Neural cell (in vitro differentiated cells): Measurements from ENCODE around the gene LRRC55. TPM values are rescaled to one million over a fixed set of nuclear protein-coding genes. Genes with fewer than 3 reads are reported as not detected.

Experiments
- H2AFZ ChIP-seq: fragments of 200-600, 300-800 bp; sonication (generic), shearing (Covaris generic); 2 replicates; pipeline ENCODE4 v1.6.0; 2014; ENCODE audit warnings: low read depth, mild to moderate bottlenecking, antibody characterized with exemption, low read length, moderate library complexity
- H3F3A ChIP-seq: fragments of 200-600 bp; shearing (Covaris generic); 2 replicates; pipeline ENCODE4 v1.6.1; 2016; ENCODE audit warnings: mild to moderate bottlenecking, moderate library complexity, mixed read lengths, antibody characterized with exemption, low read length; ENCODE audit not compliant: insufficient read depth, poor library complexity, severe bottlenecking
- H3K27ac ChIP-seq: fragments of 200-600, 300-800 bp; sonication (generic), shearing (Covaris generic); 2 replicates; pipeline ENCODE4 v1.5.1; 2014; ENCODE audit warnings: mild to moderate bottlenecking, low read length, moderate library complexity
- H3K27me3 ChIP-seq: fragments of 300-800, 200-600 bp; sonication (generic), shearing (Covaris generic); 2 replicates; pipeline ENCODE4 v1.6.0; 2014; ENCODE audit warnings: mild to moderate bottlenecking, low read depth, low read length, moderate library complexity; ENCODE audit not compliant: insufficient read depth
- H3K36me3 ChIP-seq: fragments of 300-800, 200-600 bp; sonication (generic), shearing (Covaris generic); 2 replicates; pipeline ENCODE4 v1.5.1; 2014; ENCODE audit warnings: mild to moderate bottlenecking, antibody characterized with exemption, low read length, moderate library complexity; ENCODE audit not compliant: insufficient read depth
- H3K4me2 ChIP-seq: fragments of 300-800, 200-600 bp; sonication (generic), shearing (Covaris generic); 2 replicates; pipeline ENCODE4 v1.6.0; 2014; ENCODE audit warnings: mild to moderate bottlenecking, low read length
- H3K4me3 ChIP-seq: fragments of 300-800, 200-600 bp; sonication (generic), shearing (Covaris generic); 2 replicates; pipeline ENCODE4 v1.5.1; 2014; ENCODE audit warnings: mild to moderate bottlenecking, low read length, moderate library complexity
- H3K79me2 ChIP-seq: fragments of 200-600 bp; shearing (Covaris generic); replicated peaks from 2 replicates; pipeline ENCODE4 v1.6.0; 2014; ENCODE audit warnings: mild to moderate bottlenecking, low read length, moderate library complexity; ENCODE audit not compliant: insufficient read depth
- H3K9ac ChIP-seq: fragments of 300-800, 200-600 bp; sonication (generic), shearing (Covaris generic); 2 replicates; pipeline ENCODE4 v1.6.1; 2016; ENCODE audit warnings: mild to moderate bottlenecking, low read length, mixed read lengths
- H3K9me2 ChIP-seq: fragments of 200-600 bp; shearing (Covaris generic); 2 replicates; pipeline ENCODE4 v1.6.1; 2016; ENCODE audit warnings: mild to moderate bottlenecking, low read length, mixed read lengths; ENCODE audit not compliant: insufficient read depth
- H3K9me3 ChIP-seq: fragments of 200-600, 300-800 bp; sonication (generic), shearing (Covaris generic); 2 replicates; pipeline ENCODE4 v1.6.1; 2016; ENCODE audit warnings: mild to moderate bottlenecking, mixed run types, low read length, moderate library complexity, mixed read lengths
- H4K20me1 ChIP-seq: fragments of 200-600 bp; shearing (Covaris generic); 2 replicates; pipeline ENCODE4 v1.6.1; 2016; ENCODE audit warnings: mild to moderate bottlenecking, mixed run types; ENCODE audit not compliant: insufficient read depth
- EP300 ChIP-seq: fragments of 450-650 bp; conservative IDR thresholded peaks from 2 replicates; pipeline ENCODE4 v1.6.1; 2014; ENCODE audit warnings: antibody characterized with exemption, mild to moderate bottlenecking, moderate library complexity; ENCODE audit not compliant: poor library complexity, severe bottlenecking
- EZH2 ChIP-seq: fragments of 200-600, 300-800 bp; shearing (Covaris generic), sonication (generic); IDR thresholded peaks from 2 replicates; pipeline ENCODE4 v1.6.1; 2014; ENCODE audit warnings: antibody characterized with exemption, low read length, borderline replicate concordance, mild to moderate bottlenecking; ENCODE audit not compliant: insufficient read depth, poor library complexity, severe bottlenecking
- MXI1 ChIP-seq: fragments of 450-650 bp; conservative IDR thresholded peaks from 2 replicates; pipeline ENCODE4 v1.6.1; 2014; ENCODE audit warnings: antibody characterized with exemption, mild to moderate bottlenecking; ENCODE audit not compliant: poor library complexity, severe bottlenecking
- POLR2AphosphoS5 ChIP-seq: IDR thresholded peaks from 2 replicates; pipeline ENCODE4 v1.6.1; 2012
- RAD21 ChIP-seq: fragments of 450-650 bp; conservative IDR thresholded peaks from 2 replicates; pipeline ENCODE4 v1.6.1; 2014; ENCODE audit warnings: antibody characterized with exemption, mild to moderate bottlenecking, moderate library complexity
- SMC3 ChIP-seq: fragments of 450-650 bp; conservative IDR thresholded peaks from 2 replicates; pipeline ENCODE4 v1.6.1; 2014; ENCODE audit warnings: antibody characterized with exemption, mild to moderate bottlenecking, moderate library complexity; ENCODE audit not compliant: poor library complexity
- TAF1 ChIP-seq: IDR thresholded peaks from 2 replicates; pipeline ENCODE4 v1.6.1; 2012; ENCODE audit warnings: low read depth
- polyA plus RNA-seq: library from polyadenylated mRNA; depleted of rRNA; stranded (reverse); fragments of >200 nt; gene quantifications from 2 replicates; pipeline ENCODE4 v1.2.3, GENCODE V29; 2014
- TF ChIP-seq, protein P1 (sequence below): fragments of 450-650 bp; IDR thresholded peaks from 2 replicates; pipeline ENCODE4 v1.5.1; 2014; ENCODE audit warnings: antibody characterized with exemption, mild to moderate bottlenecking, moderate library complexity; ENCODE audit not compliant: poor library complexity, severe bottlenecking
- TF ChIP-seq, protein P2 (sequence below): IDR thresholded peaks from 2 replicates; pipeline ENCODE4 v1.6.1; 2012; ENCODE audit warnings: borderline replicate concordance

Gene LRRC55
- polyA plus RNA-seq, 1 donor from 2014 or later, result 2.8 TPM

DNA sequence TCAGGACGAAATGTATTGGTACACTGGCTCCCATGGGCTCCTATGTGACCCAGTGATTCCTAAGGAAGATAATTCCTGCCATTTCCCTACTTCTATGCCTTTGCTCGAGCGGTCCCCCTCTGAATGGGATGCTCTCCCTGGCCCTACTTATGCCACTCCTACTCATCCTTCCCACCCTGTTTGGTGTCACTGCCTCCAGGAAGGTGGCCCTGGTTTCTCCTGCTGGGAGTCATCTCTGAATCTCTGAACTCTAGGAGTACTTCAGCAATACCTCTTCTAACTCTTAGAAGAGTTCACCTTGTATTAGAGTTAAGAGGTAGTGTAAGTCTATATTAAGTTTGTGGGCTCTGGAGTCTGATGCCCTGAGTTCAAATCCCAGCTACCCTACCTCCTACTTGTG lies 35.5 kb upstream of the LRRC55 start (continued):
- TF ChIP-seq, protein P1, sequence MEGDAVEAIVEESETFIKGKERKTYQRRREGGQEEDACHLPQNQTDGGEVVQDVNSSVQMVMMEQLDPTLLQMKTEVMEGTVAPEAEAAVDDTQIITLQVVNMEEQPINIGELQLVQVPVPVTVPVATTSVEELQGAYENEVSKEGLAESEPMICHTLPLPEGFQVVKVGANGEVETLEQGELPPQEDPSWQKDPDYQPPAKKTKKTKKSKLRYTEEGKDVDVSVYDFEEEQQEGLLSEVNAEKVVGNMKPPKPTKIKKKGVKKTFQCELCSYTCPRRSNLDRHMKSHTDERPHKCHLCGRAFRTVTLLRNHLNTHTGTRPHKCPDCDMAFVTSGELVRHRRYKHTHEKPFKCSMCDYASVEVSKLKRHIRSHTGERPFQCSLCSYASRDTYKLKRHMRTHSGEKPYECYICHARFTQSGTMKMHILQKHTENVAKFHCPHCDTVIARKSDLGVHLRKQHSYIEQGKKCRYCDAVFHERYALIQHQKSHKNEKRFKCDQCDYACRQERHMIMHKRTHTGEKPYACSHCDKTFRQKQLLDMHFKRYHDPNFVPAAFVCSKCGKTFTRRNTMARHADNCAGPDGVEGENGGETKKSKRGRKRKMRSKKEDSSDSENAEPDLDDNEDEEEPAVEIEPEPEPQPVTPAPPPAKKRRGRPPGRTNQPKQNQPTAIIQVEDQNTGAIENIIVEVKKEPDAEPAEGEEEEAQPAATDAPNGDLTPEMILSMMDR, result no peak
- TF ChIP-seq MXI1 (no peak), POLR2AphosphoS5 (no peak)

DNA sequence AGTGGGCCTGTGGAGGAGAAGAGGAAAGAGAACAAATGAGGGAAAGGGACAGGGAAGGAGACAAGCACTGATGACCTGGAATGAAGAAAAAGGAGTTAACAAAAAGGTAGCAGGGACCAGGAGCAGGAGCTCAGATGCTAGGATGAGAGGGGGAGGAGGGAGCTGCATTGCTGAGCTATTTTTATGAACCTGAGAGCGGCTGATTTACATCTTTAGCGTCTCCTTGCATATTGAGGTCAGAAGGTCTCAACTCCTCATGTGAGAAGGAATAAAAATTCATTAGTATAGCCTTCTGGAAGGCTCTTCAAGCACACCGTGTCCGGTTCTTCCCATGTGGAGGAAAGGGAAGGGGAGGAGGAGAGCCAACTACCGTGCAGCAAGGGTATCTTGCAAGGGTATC lies 33.1 kb upstream of the LRRC55 start:
- Histone ChIP-seq H3K36me3 (no peaks in the 10 kb centered on the region), H4K20me1 (no peaks in the 10 kb centered on the region), H3K79me2 (no peaks in the 10 kb centered on the region), H3K9me2 (no peaks in the 10 kb centered on the region), H3K9ac (no peak overlapping the region), H3F3A (no peaks in the 10 kb centered on the region), H3K27me3 (no peaks in the 10 kb centered on the region), H3K4me3 (no peak overlapping the region), H3K9me3 (no peaks in the 10 kb centered on the region), H3K27ac (no peak overlapping the region), H3K4me2 (no peak overlapping the region), H2AFZ (no peak overlapping the region)
- TF ChIP-seq EP300 (no peak), TAF1 (no peak), RAD21 (no peak), SMC3 (no peak), MXI1 (no peak), EZH2 (no peak), POLR2AphosphoS5 (no peak)
- TF ChIP-seq, protein P2, sequence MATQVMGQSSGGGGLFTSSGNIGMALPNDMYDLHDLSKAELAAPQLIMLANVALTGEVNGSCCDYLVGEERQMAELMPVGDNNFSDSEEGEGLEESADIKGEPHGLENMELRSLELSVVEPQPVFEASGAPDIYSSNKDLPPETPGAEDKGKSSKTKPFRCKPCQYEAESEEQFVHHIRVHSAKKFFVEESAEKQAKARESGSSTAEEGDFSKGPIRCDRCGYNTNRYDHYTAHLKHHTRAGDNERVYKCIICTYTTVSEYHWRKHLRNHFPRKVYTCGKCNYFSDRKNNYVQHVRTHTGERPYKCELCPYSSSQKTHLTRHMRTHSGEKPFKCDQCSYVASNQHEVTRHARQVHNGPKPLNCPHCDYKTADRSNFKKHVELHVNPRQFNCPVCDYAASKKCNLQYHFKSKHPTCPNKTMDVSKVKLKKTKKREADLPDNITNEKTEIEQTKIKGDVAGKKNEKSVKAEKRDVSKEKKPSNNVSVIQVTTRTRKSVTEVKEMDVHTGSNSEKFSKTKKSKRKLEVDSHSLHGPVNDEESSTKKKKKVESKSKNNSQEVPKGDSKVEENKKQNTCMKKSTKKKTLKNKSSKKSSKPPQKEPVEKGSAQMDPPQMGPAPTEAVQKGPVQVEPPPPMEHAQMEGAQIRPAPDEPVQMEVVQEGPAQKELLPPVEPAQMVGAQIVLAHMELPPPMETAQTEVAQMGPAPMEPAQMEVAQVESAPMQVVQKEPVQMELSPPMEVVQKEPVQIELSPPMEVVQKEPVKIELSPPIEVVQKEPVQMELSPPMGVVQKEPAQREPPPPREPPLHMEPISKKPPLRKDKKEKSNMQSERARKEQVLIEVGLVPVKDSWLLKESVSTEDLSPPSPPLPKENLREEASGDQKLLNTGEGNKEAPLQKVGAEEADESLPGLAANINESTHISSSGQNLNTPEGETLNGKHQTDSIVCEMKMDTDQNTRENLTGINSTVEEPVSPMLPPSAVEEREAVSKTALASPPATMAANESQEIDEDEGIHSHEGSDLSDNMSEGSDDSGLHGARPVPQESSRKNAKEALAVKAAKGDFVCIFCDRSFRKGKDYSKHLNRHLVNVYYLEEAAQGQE, result no peak
- TF ChIP-seq, protein P1, result no peak

DNA sequence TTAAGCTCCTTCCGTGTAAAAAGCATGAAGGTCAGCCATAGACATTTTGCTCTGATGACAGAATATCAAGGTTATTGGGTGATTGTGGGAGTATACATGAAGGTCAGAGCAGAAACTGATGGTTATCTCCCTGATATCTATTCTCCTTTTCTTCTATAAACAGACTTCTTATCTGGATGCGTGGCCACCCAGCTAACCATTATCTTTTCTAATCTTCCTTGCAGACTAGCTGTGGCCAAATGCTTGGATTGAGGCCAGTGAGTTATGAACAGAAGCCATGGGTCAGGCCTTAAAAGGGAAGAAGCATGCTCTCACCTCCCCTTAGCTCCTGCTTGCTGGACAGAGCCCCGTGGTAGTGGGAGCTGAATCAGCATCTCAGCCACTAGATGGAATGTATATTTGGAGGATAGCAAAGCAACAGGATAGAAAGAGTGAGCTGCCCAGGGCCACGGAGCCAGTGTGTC lies 31.3 kb upstream of the LRRC55 start:
- Histone ChIP-seq H3K4me3 (no peak overlapping the region), H4K20me1 (no peaks in the 10 kb centered on the region), H3K27ac (no peak overlapping the region), H3F3A (no peaks in the 10 kb centered on the region), H3K79me2 (no peaks in the 10 kb centered on the region), H3K9me2 (no peaks in the 10 kb centered on the region), H3K9ac (no peak overlapping the region), H3K27me3 (no peaks in the 10 kb centered on the region), H3K9me3 (no peaks in the 10 kb centered on the region), H3K36me3 (no peaks in the 10 kb centered on the region), H3K4me2 (no peak overlapping the region), H2AFZ (no peak overlapping the region)
- TF ChIP-seq RAD21 (no peak), TAF1 (no peak), POLR2AphosphoS5 (no peak), MXI1 (no peak), SMC3 (no peak), EP300 (no peak), EZH2 (no peak)
- TF ChIP-seq, protein P1, result no peak
- TF ChIP-seq, protein P2, result no peak
